Coronary artery (tissue), 2 donors: ENCODE measurements around the gene RNF213.

Source experiments
- DNase-seq: peaks from one replicate; pipeline ENCODE4 v3.0.0-alpha.2; 2017; ENCODE audit warnings: low spot score
- H3K27ac ChIP-seq, 2 donors: fragments of 200-600 bp; sonication (generic); one replicate each; pipeline ENCODE4 v1.5.1; 2016 to 2019
- H3K4me3 ChIP-seq: fragments of 200-600 bp; sonication (generic); 2 replicates; pipeline ENCODE4 v1.5.1; 2016; ENCODE audit warnings: mild to moderate bottlenecking, moderate library complexity
- CTCF ChIP-seq: fragments of 200-600 bp; sonication (generic); IDR thresholded peaks from one replicate; pipeline ENCODE4 v1.5.1; 2019; ENCODE audit warnings: antibody characterized with exemption

RNF213 gene

GRCh38 chr17:80416940-80417293 is 156.3 kb downstream of the RNF213 start:
- no peak for DNase-seq
- Histone ChIP-seq H3K4me3 (no peak overlapping the region), H3K27ac (no peak overlapping the region)
- no peak for TF ChIP-seq CTCF

- no peak overlapping the region for H3K4me3 ChIP-seq
- no peak for TF ChIP-seq CTCF
- no peak for DNase-seq
- no peak overlapping the region for H3K27ac ChIP-seq
Measured at GRCh38 chr17:80418589-80418988, 157.9 kb downstream of the RNF213 start.

GRCh38 chr17:80419255-80419654 is 158.6 kb downstream of the RNF213 start:
- no peak for DNase-seq
- no peak for TF ChIP-seq CTCF
- no peak overlapping the region for H3K4me3 ChIP-seq
- no peak overlapping the region for H3K27ac ChIP-seq

GRCh38 chr17:80421381-80422090 is 160.9 kb downstream of the RNF213 start:
- no peak for DNase-seq
- TF ChIP-seq CTCF = no peak
- no peak overlapping the region for H3K4me3 ChIP-seq

DNA sequence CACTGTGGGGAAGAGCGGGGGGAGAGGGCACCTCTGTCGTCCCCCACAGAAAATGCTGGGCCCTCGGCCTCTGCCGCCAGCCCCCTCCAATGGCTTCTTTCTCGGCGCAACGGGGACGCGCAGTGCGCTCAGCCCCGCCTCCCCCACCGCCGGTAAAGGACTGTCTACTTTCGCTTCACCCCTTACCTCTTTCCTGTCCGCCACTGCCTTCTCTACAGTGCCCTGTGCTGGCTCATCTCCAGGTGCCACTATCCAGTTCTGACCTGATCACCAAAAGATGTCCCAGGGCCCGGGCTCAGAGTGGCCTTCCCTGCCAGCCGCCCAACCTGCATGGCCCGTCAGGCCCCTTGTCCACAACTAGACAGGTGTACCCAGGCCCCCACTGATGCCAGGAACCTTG is 161.6 kb downstream of the RNF213 start:
- TF ChIP-seq CTCF = no peak
- Histone ChIP-seq H3K4me3 (no peak overlapping the region), H3K27ac (no peak overlapping the region)
- no peak for DNase-seq

More at GRCh38 chr17:80421381-80422090, 160.9 kb downstream of the RNF213 start:
- no peak overlapping the region for H3K27ac ChIP-seq

DNA sequence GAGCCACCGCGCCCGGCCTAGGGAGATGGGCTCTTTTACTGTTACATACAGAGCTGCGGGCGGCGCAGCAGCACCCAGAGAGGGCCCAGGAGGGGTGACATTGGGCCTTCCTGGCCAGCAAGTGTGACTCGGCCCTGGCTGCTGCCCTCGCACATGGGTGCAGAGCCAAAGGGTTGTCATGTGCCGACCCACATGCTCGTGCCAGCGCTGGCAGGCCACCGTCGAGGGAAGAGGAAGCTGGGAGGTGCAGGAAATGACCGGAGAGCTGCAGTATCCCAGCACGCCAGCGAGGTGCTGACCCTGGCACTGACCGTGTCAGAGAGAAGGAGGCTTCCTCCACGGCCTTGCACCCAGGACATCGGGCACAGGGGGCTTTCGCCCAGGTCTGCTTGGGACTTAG is 162.3 kb downstream of the RNF213 start:
- no peak overlapping the region for H3K4me3 ChIP-seq
- DNase-seq = no peak
- TF ChIP-seq CTCF = no peak
- H3K27ac ChIP-seq = no peak overlapping the region

GRCh38 chr17:80423536-80424225 is 163.0 kb downstream of the RNF213 start:
- Histone ChIP-seq H3K4me3 (no peak overlapping the region), H3K27ac (no peak overlapping the region)
- no peak for TF ChIP-seq CTCF
- DNase-seq = no peak
